NOMO-1 treated with DMSO at 0.1 percent for 48 hours (cell line): ENCODE measurements around the gene NELFA.

ENCODE experiments used
- DNase-seq: peaks from one replicate; lab custom pipeline; 2025; ENCODE audit not compliant: unreplicated experiment; lab: John Stamatoyannopoulos, UW

The NELFA gene

GRCh38 chr4:1967512-1968149 is 41.1 kb downstream of the NELFA start:
- no peak for DNase-seq

GRCh38 chr4:1964971-1965370 is 43.8 kb downstream of the NELFA start:
- no peak for DNase-seq

- DNase-seq = no peak
Measured at GRCh38 chr4:1964443-1964842, 44.3 kb downstream of the NELFA start.

- no peak for DNase-seq
Measured at GRCh38 chr4:1962980-1963379, 45.8 kb downstream of the NELFA start.

GRCh38 chr4:1961563-1961962 is 47.2 kb downstream of the NELFA start:
- no peak for DNase-seq

- DNase-seq = no peak
Measured at GRCh38 chr4:1961038-1961437, 47.7 kb downstream of the NELFA start.

- DNase-seq = no peak
Measured at GRCh38 chr4:1960170-1960825, 48.5 kb downstream of the NELFA start.

GRCh38 chr4:1959104-1959384 is 49.7 kb downstream of the NELFA start:
- DNase-seq = no peak

GRCh38 chr4:1958276-1959103 is 50.3 kb downstream of the NELFA start:
- DNase-seq = no peak

- no peak for DNase-seq
Measured at GRCh38 chr4:1956631-1957030, 52.1 kb downstream of the NELFA start.

- no peak for DNase-seq
Measured at GRCh38 chr4:1953335-1953734, 55.4 kb downstream of the NELFA start.

- DNase-seq = no peak
Measured at GRCh38 chr4:1952719-1953118, 56.1 kb downstream of the NELFA start.

GRCh38 chr4:1952058-1952700 is 56.6 kb downstream of the NELFA start:
- DNase-seq = no peak

GRCh38 chr4:1950369-1950768 is 58.4 kb downstream of the NELFA start:
- DNase-seq = no peak

- no peak for DNase-seq
Measured at GRCh38 chr4:1948892-1949436, 59.8 kb downstream of the NELFA start.

GRCh38 chr4:1948232-1948631 is 60.5 kb downstream of the NELFA start:
- no peak for DNase-seq

GRCh38 chr4:1945912-1946311 is 62.9 kb downstream of the NELFA start:
- no peak for DNase-seq

GRCh38 chr4:1945124-1945895 is 63.5 kb downstream of the NELFA start:
- DNase-seq = no peak

GRCh38 chr4:1943928-1944327 is 64.8 kb downstream of the NELFA start:
- DNase-seq = no peak

GRCh38 chr4:1940566-1940965 is 68.2 kb downstream of the NELFA start:
- DNase-seq = no peak
